ENCODE data around the gene MAGI2. TPM values are rescaled to one million over a fixed set of nuclear protein-coding genes. Genes with fewer than 3 reads are reported as not detected.

Gene MAGI2
- total and polyA plus RNA-seq, 2 of the 13 experiments (the other 11 are each of a cell fraction or from before 2014, with no cell fraction given): 1.5 to 3.8 TPM

- Histone ChIP-seq H3K27me3 (ENCODE audit: control insufficient read depth in 1 of 2, insufficient read depth in 2 of 2, low read length in 2 of 2) (0 out of 5 replicates have a peak, but pooled peaks cover 0 to 3% of the 10 kb centered on the region in 2 experiments), H3K9ac (ENCODE audit: insufficient read depth, low read depth, low read length) (no peak overlapping the region), H4K20me1 (ENCODE audit: insufficient read depth, low read length) (no peaks in the 10 kb centered on the region), H2AFZ (ENCODE audit: low read length) (no peak overlapping the region), H3K4me2 (ENCODE audit: low read depth, low read length) (no peak overlapping the region), H3K4me1 (ENCODE audit: insufficient read depth, low read length) (no peaks in the 10 kb centered on the region), H3K27ac (ENCODE audit: extremely low read length, insufficient read depth, low read length) (no peak overlapping the region), H3K36me3 (replicated peaks in 1 of 2; ENCODE audit: control insufficient read depth in 1 of 2, insufficient read depth in 2 of 2, low read length in 2 of 2) (no peaks in the 10 kb centered on the region), H3K4me3 (replicated peaks in 1 of 3; ENCODE audit: insufficient read depth in 1 of 3, low read depth in 2 of 3, low read length in 3 of 3) (no peak overlapping the region), H3K79me2 (ENCODE audit: insufficient read depth, low read length) (no peaks in the 10 kb centered on the region), H3K9me3 (ENCODE audit: low read length) (no peaks in the 10 kb centered on the region)
- in situ Hi-C loops (cut with HindIII; ENCODE audit: extremely low pct_ligation_motif_present, low pct_unique_long_range_greater_than_20kb) (no loop called here), intact Hi-C loops (cut with micrococcal nuclease; ENCODE audit: unreplicated experiment) (no loop called here)
- TF ChIP-seq ZNF879 (CRISPR knock-in tag; IDR thresholded peaks at IDR 0.05) (no peak), MBNL3 (CRISPR knock-in tag; conservative IDR thresholded peaks at IDR 0.05) (no peak), CHCHD3 (CRISPR knock-in tag; IDR thresholded peaks at IDR 0.05) (no peak), ZNF547 (CRISPR knock-in tag; IDR thresholded peaks at IDR 0.05) (no peak), ZNF24 (IDR thresholded peaks at IDR 0.05) (no peak), CBX5 (CRISPR knock-in tag; IDR thresholded peaks at IDR 0.05; ENCODE audit: borderline replicate concordance) (no peak), HNF4A (CRISPR knock-in tag; IDR thresholded peaks at IDR 0.05) (no peak), ZNF557 (CRISPR knock-in tag; IDR thresholded peaks at IDR 0.05) (no peak), REPIN1 (CRISPR knock-in tag; IDR thresholded peaks at IDR 0.05; ENCODE audit: borderline replicate concordance, low read depth) (no peak), ETV6 (CRISPR knock-in tag; conservative IDR thresholded peaks at IDR 0.05) (no peak), ARHGAP35 (CRISPR knock-in tag; IDR thresholded peaks at IDR 0.05; ENCODE audit: borderline replicate concordance) (no peak), PAX8 (CRISPR knock-in tag; IDR thresholded peaks at IDR 0.05; ENCODE audit: borderline replicate concordance) (no peak), HNRNPH1 (optimal IDR thresholded peaks at IDR 0.05; ENCODE audit: low read depth, low read length) (no peak), MAFK (conservative IDR thresholded peaks at IDR 0.05 in 1 of 2, IDR thresholded peaks at IDR 0.05 in 1 of 2; ENCODE audit: low read length in 2 of 2) (no peak), NFATC3 (CRISPR knock-in tag; IDR thresholded peaks at IDR 0.05) (no peak), ZFYVE20 (CRISPR knock-in tag; IDR thresholded peaks at IDR 0.05; ENCODE audit: borderline replicate concordance, low read depth) (no peak), NKX3-1 (CRISPR knock-in tag; IDR thresholded peaks at IDR 0.05) (no peak)
- TF ChIP-seq, protein P1, sequence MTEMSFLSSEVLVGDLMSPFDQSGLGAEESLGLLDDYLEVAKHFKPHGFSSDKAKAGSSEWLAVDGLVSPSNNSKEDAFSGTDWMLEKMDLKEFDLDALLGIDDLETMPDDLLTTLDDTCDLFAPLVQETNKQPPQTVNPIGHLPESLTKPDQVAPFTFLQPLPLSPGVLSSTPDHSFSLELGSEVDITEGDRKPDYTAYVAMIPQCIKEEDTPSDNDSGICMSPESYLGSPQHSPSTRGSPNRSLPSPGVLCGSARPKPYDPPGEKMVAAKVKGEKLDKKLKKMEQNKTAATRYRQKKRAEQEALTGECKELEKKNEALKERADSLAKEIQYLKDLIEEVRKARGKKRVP (CRISPR knock-in tag; IDR thresholded peaks at IDR 0.05): no peak
- ATAC-seq (no peak), DNase-seq (ENCODE audit: low spot score) (no peak), FAIRE-seq (no peak)
- CTCF ChIA-PET (ENCODE audit: low intra/inter-chr PET ratio, low total read pairs): no interaction called here
- POLR2A ChIA-PET: no interaction called here
- 36% methylated on average over 5 of the region's 5 CpGs for whole genome bisulfite sequencing (ENCODE audit: low lambda C conversion rate)
- no TSS peak for BruUV-seq (replicated peaks)
These were observed 1281.2 kb downstream of the MAGI2 start for GRCh38 chr7:78172267-78172757.
